Activated gamma-delta T cell treated with anti-CD3 and anti-CD28 coated beads, Interleukin-2, amount 50 U/mL, for 16 hours (primary cell): Measurements from ENCODE around the gene CD164L2.

Experiments
- DNase-seq: peaks from one replicate; pipeline ENCODE4 v3.0.0-alpha.2; 2020; ENCODE audit warnings: low read depth

Gene CD164L2

GRCh38 chr1:27346991-27347624 is 36.0 kb downstream of the CD164L2 start:
- DNase-seq = no peak

- no peak for DNase-seq
These were observed 36.8 kb downstream of the CD164L2 start for GRCh38 chr1:27346357-27346756.

GRCh38 chr1:27345272-27345671 is 37.9 kb downstream of the CD164L2 start:
- no peak for DNase-seq

- no peak for DNase-seq
These were observed 39.5 kb downstream of the CD164L2 start for GRCh38 chr1:27343639-27344025.

GRCh38 chr1:27342778-27343638 is 40.1 kb downstream of the CD164L2 start:
- peak; percentile 65 for DNase-seq

- DNase-seq = no peak
These were observed 40.7 kb downstream of the CD164L2 start for GRCh38 chr1:27342391-27342777.

- peak; percentile 54 for DNase-seq
These were observed 41.4 kb downstream of the CD164L2 start, which contains the start of gene SYTL1 for GRCh38 chr1:27341525-27342252. Gene SYTL1 (plus strand): TSS chr1:27342022. CDS start chr1:27345335, 3,313 bp downstream.

- no peak for DNase-seq
These were observed 43.9 kb downstream of the CD164L2 start for GRCh38 chr1:27339213-27339612.

GRCh38 chr1:27338751-27339150 is 44.4 kb downstream of the CD164L2 start:
- DNase-seq = no peak

- no peak for DNase-seq
These were observed 46.4 kb downstream of the CD164L2 start for GRCh38 chr1:27336756-27337155.

GRCh38 chr1:27335506-27336422 is 47.4 kb downstream of the CD164L2 start:
- DNase-seq = no peak

GRCh38 chr1:27333717-27334279 is 49.3 kb downstream of the CD164L2 start:
- no peak for DNase-seq

- no peak for DNase-seq
These were observed 50.4 kb downstream of the CD164L2 start for GRCh38 chr1:27332536-27333281.

- no peak for DNase-seq
These were observed 51.2 kb downstream of the CD164L2 start for GRCh38 chr1:27331922-27332321.

GRCh38 chr1:27331426-27331825 is 51.7 kb downstream of the CD164L2 start:
- DNase-seq = no peak

GRCh38 chr1:27330786-27331185 is 52.3 kb downstream of the CD164L2 start:
- no peak for DNase-seq
